K562 (cell line): ENCODE results near the gene AGAP3. TPM values are rescaled to one million over a fixed set of nuclear protein-coding genes. Genes with fewer than 3 reads are reported as not detected.

Experiments
- ATAC-seq: fragments of 200-7000 bp; cut with Tn5 transposase; 3 replicates; pipeline ENCODE4 v1.9.1; 2020; ENCODE audit warnings: moderate library complexity
- BruUV-seq: library from RNA; stranded (reverse); fragments of 400-500 nt; replicated peaks from 2 replicates; lab custom pipeline; 2021; lab: Mats Ljungman, UMichigan
- CTCF ChIA-PET: fragments of 300-600 bp; formaldehyde crosslinking; extraction: SDS; loops from one replicate; lab custom pipeline; 2021; ENCODE audit warnings: low intra/inter-chr PET ratio; lab: Yijun Ruan, JAX
- POLR2A ChIA-PET: fragments of 300-600, 350-650 bp; sonication (Branson Sonifier 250); formaldehyde crosslinking; extraction: SDS; loops from one replicate; lab custom pipeline; 2021; ENCODE audit warnings: antibody characterized with exemption, inconsistent platforms; lab: Yijun Ruan, JAX
- DNase-seq, 4 experiments: peaks; one replicate each; pipeline versions ENCODE4 v3.0.0 to v3.0.0-alpha.2; 2011 to 2018; ENCODE audit warnings: low spot score in 3 of 4, mixed read lengths in 3 of 4; ENCODE audit errors: extremely low read depth in 1 of 4
- FAIRE-seq: peaks from 2 replicates; lab custom pipeline; 2011; peaks lifted over from hg19 to GRCh38; lab: Jason Lieb, UNC
- H2AFZ ChIP-seq: 2 replicates; pipeline ENCODE4 v1.6.0; 2011; ENCODE audit warnings: low read depth, low read length, control low read depth, inconsistent platforms
- H3K27ac ChIP-seq: fragments of 200-600 bp; 3 replicates; pipeline ENCODE4 v1.8.0; 2011; ENCODE audit warnings: low read depth, mild to moderate bottlenecking, control low read depth, inconsistent platforms, low read length, moderate library complexity, mixed read lengths; ENCODE audit errors: extremely low read depth
- H3K27me3 ChIP-seq, 2 experiments: fragments of 300-600 bp in 1 of 2; 2 replicates in 1 of 2; 3 replicates in 1 of 2; pipeline versions ENCODE4 v1.6.0 to v1.8.0; 2011; ENCODE audit warnings: inconsistent platforms in 2 of 2, low read length in 2 of 2, mild to moderate bottlenecking in 1 of 2, mixed read lengths in 1 of 2, moderate library complexity in 1 of 2; ENCODE audit not compliant: control insufficient read depth in 2 of 2, insufficient read depth in 2 of 2
- H3K36me3 ChIP-seq: fragments of 300-600 bp; 3 replicates; pipeline ENCODE4 v1.8.0; 2011; ENCODE audit warnings: mild to moderate bottlenecking, low read length, inconsistent platforms; ENCODE audit not compliant: control insufficient read depth, insufficient read depth
- H3K4me1 ChIP-seq, 2 experiments: fragments of 200-600 bp in 1 of 2; replicated peaks in 1 of 2; 2 replicates in 1 of 2; 3 replicates in 1 of 2; pipeline versions ENCODE4 v1.5.1 to v1.8.0; 2011; ENCODE audit warnings: inconsistent platforms in 2 of 2, low read length in 2 of 2, mild to moderate bottlenecking in 1 of 2, mixed read lengths in 1 of 2, moderate library complexity in 1 of 2; ENCODE audit not compliant: control insufficient read depth in 2 of 2, insufficient read depth in 2 of 2
- H3K4me2 ChIP-seq: 2 replicates; pipeline ENCODE4 v1.6.1; 2011; ENCODE audit warnings: low read length, control low read depth, inconsistent platforms, mixed read lengths; ENCODE audit not compliant: insufficient read depth
- H3K4me3 ChIP-seq: fragments of 200-600 bp; sonication (generic), shearing (Covaris generic); 2 replicates; pipeline ENCODE4 v1.5.1; 2016; ENCODE audit warnings: control low read depth, inconsistent platforms
- H3K79me2 ChIP-seq: fragments of 200-600 bp; 3 replicates; pipeline ENCODE4 v1.8.0; 2011; ENCODE audit warnings: low read length, inconsistent platforms; ENCODE audit not compliant: control insufficient read depth, insufficient read depth
- H3K9ac ChIP-seq, 2 experiments: 2 replicates each; pipeline versions ENCODE4 v1.6.0 to v1.6.1; 2011; ENCODE audit warnings: low read depth in 2 of 2, low read length in 2 of 2, control low read depth in 1 of 2, inconsistent platforms in 1 of 2, mild to moderate bottlenecking in 1 of 2, mixed read lengths in 1 of 2; ENCODE audit not compliant: insufficient read depth in 1 of 2
- H3K9me1 ChIP-seq: one replicate; pipeline ENCODE4 v1.6.0; 2011; ENCODE audit warnings: inconsistent platforms, mild to moderate bottlenecking, low read length, moderate library complexity; ENCODE audit not compliant: control insufficient read depth, insufficient read depth
- H3K9me3 ChIP-seq: replicated peaks from 2 replicates; pipeline ENCODE4 v1.5.1; 2011; ENCODE audit warnings: low read depth, low read length, inconsistent platforms; ENCODE audit not compliant: control insufficient read depth, insufficient read depth
- H4K20me1 ChIP-seq: replicated peaks from 2 replicates; pipeline ENCODE4 v1.6.1; 2011; ENCODE audit warnings: low read length, inconsistent platforms, mixed read lengths; ENCODE audit not compliant: control insufficient read depth, insufficient read depth
- CSDE1 ChIP-seq, 2 experiments: fragments of 450-650 bp; IDR thresholded peaks; 2 replicates each; pipeline ENCODE4 v1.6.1; 2016; ENCODE audit warnings: mild to moderate bottlenecking in 1 of 2
- CXXC5 ChIP-seq: fragments of 250-450 bp; sonication (Bioruptor Pico); IDR thresholded peaks from 2 replicates; pipeline ENCODE4 v1.8.0; 2022; ENCODE audit warnings: inconsistent platforms, mild to moderate bottlenecking, moderate library complexity
- FOXM1 ChIP-seq, 2 experiments: fragments of 450-650 bp in 1 of 2; sonication (generic) in 1 of 2; formaldehyde crosslinking in 1 of 2; IDR thresholded peaks; 2 replicates each; pipeline versions ENCODE4 v1.6.1 to v1.9.0; 2017 to 2022; ENCODE audit warnings: low read depth in 2 of 2, mild to moderate bottlenecking in 2 of 2, missing genetic modification reagents in 1 of 2, moderate library complexity in 1 of 2
- L3MBTL2 ChIP-seq: fragments of 450-650 bp; IDR thresholded peaks from 2 replicates; pipeline ENCODE4 v1.6.1; 2016; ENCODE audit warnings: mild to moderate bottlenecking, moderate library complexity
- MCM3 ChIP-seq: fragments of 450-650 bp; IDR thresholded peaks from 2 replicates; pipeline ENCODE4 v1.6.1; 2016
- MTA1 ChIP-seq: fragments of 450-650 bp; IDR thresholded peaks from 2 replicates; pipeline ENCODE4 v1.6.1; 2017; ENCODE audit warnings: borderline replicate concordance
- MXI1 ChIP-seq: IDR thresholded peaks from 2 replicates; pipeline ENCODE4 v1.6.1; 2011; ENCODE audit warnings: low read depth, mild to moderate bottlenecking, improper control_type of control experiment, low read length
- NR4A1 ChIP-seq, 2 experiments: fragments of 250-450 bp in 1 of 2; fragments of 450-650 bp in 1 of 2; sonication (Bioruptor Pico) in 1 of 2; IDR thresholded peaks; 2 replicates each; pipeline versions ENCODE4 v1.4.0 to v1.6.1; 2016 to 2020; ENCODE audit warnings: mild to moderate bottlenecking in 2 of 2, missing compliant biosample characterization in 1 of 2, missing genetic modification characterization in 1 of 2, moderate library complexity in 1 of 2
- OTX1 ChIP-seq: fragments of 450-650 bp; formaldehyde crosslinking; IDR thresholded peaks from 2 replicates; pipeline ENCODE4 v1.4.0; 2022; ENCODE audit warnings: mild to moderate bottlenecking
- PHTF2 ChIP-seq: fragments of 250-450 bp; sonication (Bioruptor Pico); IDR thresholded peaks from 2 replicates; pipeline ENCODE4 v1.5.0; 2021; ENCODE audit warnings: mild to moderate bottlenecking
- POLR2A ChIP-seq: fragments of 450-650 bp; conservative IDR thresholded peaks from 2 replicates; pipeline ENCODE4 v1.6.1; 2016
- PTBP1 ChIP-seq: fragments of 200-400 bp; formaldehyde crosslinking; IDR thresholded peaks from 2 replicates; pipeline ENCODE4 v1.6.1; 2017; ENCODE audit warnings: low read depth, low read length
- RNF2 ChIP-seq: sonication (generic); IDR thresholded peaks from 2 replicates; pipeline ENCODE4 v1.6.1; 2016
- WGBS: fragments of 100-300 bp; shearing (Covaris generic); methylation state at CpG from one replicate; pipeline ENCODE4 v1.1.6; 2016; ENCODE audit warnings: low coverage, mixed read lengths; ENCODE audit not compliant: insufficient coverage; ENCODE audit errors: missing lambda C conversion rate; 5-methylcytosine and 5-hydroxymethylcytosine counted together
- in situ Hi-C: fragments of 300-500 bp; cut with MboI; formaldehyde crosslinking; loops from 4 replicates; pipeline ENCODE4 v1.15.0; 2018; ENCODE audit warnings: inconsistent platforms, mixed read lengths
- intact Hi-C: fragments of 100-400 bp; cut with micrococcal nuclease; formaldehyde crosslinking; loops from 2 replicates; pipeline ENCODE4 v1.14.2; 2022
- polyA plus RNA-seq, 8 experiments: library from polyadenylated mRNA; depleted of rRNA in 4 of 8; stranded (reverse) in 5 of 8; unstranded in 3 of 8; fragments of >200 nt; fragmentation: Nextera tagmentation in 2 of 8; fragmentation: Illumina TruSeq in 1 of 8; extraction: Ambion mirVana in 2 of 8; extraction: Trizol in 1 of 8; gene quantifications; 2 replicates each; pipeline versions ENCODE4 v1.2.1 to v1.2.3, GENCODE V29; 2011 to 2014; ENCODE audit warnings: inconsistent platforms in 1 of 8, missing spikeins in 1 of 8
- total RNA-seq, 7 experiments: library from RNA; depleted of rRNA in 6 of 7; stranded (reverse); fragments of >200 nt in 6 of 7; fragmentation: Illumina TruSeq in 2 of 7; extraction: Trizol in 2 of 7; gene quantifications; 2 replicates each; pipeline versions ENCODE4 v1.2.1 to v1.2.3, GENCODE V29; 2011 to 2021; ENCODE audit warnings: low replicate concordance in 1 of 7
- TF ChIP-seq, protein P1 (sequence below): sonication (generic); formaldehyde crosslinking; IDR thresholded peaks from 2 replicates; pipeline ENCODE4 v1.8.0; 2022; ENCODE audit warnings: mild to moderate bottlenecking, low read depth, missing genetic modification reagents
- TF ChIP-seq, protein P2 (sequence below): fragments of 450-650 bp; IDR thresholded peaks from 2 replicates; pipeline ENCODE4 v1.6.1; 2016; ENCODE audit warnings: borderline replicate concordance
- TF ChIP-seq, protein P3 (sequence below): fragments of 450-650 bp; IDR thresholded peaks from 2 replicates; pipeline ENCODE4 v1.6.1; 2016

The AGAP3 gene
- total and polyA plus RNA-seq, 9 of the 15 experiments (the other 6 are each of a cell fraction or from before 2014, with no cell fraction given): 3.4 to 208 (median 62.2) TPM

DNA sequence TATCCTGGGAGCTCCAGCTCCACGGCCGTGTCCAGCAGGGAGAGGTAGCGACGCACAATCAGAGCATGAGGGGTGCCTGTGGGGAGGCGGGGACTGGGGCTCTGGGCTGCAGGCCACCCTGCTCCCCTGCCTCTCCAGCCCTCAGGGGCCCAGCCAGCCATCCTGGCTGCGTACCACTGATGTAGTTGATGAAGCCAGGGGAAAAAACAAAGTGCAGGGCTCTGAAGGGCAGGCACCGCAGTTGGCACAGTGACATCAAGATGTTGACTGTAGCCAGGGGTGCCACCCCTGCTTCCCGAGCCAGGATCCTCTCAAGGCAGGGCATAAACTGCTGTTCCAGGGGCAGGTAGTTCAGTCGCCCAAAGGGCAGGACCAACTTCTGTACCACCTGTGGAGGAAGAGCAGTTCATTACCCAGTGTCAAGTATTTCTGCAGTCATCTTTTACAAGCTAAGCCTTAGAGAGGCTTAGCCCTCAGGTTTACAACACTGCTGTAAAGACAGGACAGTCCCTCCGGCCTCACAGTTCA, 8.5 kb upstream of the AGAP3 start (continued):
- TF ChIP-seq, protein P1, sequence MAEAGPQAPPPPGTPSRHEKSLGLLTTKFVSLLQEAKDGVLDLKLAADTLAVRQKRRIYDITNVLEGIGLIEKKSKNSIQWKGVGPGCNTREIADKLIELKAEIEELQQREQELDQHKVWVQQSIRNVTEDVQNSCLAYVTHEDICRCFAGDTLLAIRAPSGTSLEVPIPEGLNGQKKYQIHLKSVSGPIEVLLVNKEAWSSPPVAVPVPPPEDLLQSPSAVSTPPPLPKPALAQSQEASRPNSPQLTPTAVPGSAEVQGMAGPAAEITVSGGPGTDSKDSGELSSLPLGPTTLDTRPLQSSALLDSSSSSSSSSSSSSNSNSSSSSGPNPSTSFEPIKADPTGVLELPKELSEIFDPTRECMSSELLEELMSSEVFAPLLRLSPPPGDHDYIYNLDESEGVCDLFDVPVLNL (CRISPR knock-in tag): no peak

DNA sequence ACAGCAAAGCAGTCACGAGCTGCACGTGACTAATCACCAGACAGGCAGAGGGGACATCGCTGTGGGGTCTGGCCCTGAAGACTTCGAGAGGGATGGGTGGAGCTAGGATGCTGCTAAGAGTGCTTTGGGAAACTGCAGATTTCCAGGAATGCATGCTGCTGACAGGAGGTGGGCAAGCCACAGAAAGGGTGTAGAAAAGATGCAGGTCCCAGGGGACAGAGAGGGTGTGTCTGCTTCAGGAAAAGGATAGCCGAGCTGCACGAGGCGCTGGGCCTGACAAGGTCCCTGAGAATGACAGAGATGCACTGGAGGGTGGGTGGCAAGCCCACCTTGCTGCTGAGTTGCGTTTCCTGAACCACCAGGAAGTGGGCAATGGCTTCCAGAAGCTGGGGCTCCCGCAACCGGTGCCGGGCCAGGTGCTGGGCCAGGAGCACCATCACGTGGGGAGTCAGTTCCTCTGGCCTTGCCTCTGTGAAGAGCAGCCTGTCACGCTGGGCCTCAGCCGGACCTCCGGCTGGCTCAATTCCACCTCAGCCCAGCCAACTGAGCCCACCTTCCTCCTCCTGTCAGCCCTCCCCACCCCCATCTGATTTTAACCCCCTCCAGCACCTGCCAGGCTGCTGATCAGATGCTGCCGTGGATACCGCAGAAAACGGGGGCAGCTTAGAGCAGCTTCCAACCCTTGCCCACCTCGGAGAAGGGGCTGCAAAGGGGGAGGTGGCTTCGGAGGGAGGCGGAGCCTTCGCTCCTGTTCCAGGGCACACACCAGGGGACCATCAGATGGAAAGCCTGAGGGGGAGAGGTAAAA, 7.8 kb upstream of the AGAP3 start:
- Histone ChIP-seq H3K9ac (peak overlapping the region in 1 of 2 experiments; percentile 84; a peak in 2 of 4 replicates), H3K4me2 (peak overlapping the region; percentile 97; the same call in 1 of the 2 replicates)
- TF ChIP-seq L3MBTL2 (0 out of 2 replicates have a peak, but pooled peaks have one; percentile 10), NR4A1 (CRISPR knock-in tag; IDR thresholded peaks at IDR 0.05) (0 out of 2 replicates have a peak, but pooled peaks have one; percentile 36), NR4A1 (tag; IDR thresholded peaks at IDR 0.05) (no peak), CSDE1 (IDR thresholded peaks at IDR 0.05) (no peak), CXXC5 (CRISPR knock-in tag) (peak; percentile 51), MCM3 (no peak), PHTF2 (0 out of 2 replicates have a peak, but pooled peaks have one; percentile 5), FOXM1 (IDR thresholded peaks at IDR 0.05; ENCODE audit: low read depth) (no peak), FOXM1 (CRISPR knock-in tag; IDR thresholded peaks at IDR 0.05; ENCODE audit: low read depth) (no peak), POLR2A (peak; percentile 53), MTA1 (no peak), OTX1 (0 out of 2 replicates have a peak, but pooled peaks have one; percentile 13), MXI1 (no peak), PTBP1 (no peak), RNF2 (no peak)
- TF ChIP-seq, protein P2, sequence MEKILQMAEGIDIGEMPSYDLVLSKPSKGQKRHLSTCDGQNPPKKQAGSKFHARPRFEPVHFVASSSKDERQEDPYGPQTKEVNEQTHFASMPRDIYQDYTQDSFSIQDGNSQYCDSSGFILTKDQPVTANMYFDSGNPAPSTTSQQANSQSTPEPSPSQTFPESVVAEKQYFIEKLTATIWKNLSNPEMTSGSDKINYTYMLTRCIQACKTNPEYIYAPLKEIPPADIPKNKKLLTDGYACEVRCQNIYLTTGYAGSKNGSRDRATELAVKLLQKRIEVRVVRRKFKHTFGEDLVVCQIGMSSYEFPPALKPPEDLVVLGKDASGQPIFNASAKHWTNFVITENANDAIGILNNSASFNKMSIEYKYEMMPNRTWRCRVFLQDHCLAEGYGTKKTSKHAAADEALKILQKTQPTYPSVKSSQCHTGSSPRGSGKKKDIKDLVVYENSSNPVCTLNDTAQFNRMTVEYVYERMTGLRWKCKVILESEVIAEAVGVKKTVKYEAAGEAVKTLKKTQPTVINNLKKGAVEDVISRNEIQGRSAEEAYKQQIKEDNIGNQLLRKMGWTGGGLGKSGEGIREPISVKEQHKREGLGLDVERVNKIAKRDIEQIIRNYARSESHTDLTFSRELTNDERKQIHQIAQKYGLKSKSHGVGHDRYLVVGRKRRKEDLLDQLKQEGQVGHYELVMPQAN: peak; percentile 60; the same call in 1 of the 2 replicates
- TF ChIP-seq, protein P3, sequence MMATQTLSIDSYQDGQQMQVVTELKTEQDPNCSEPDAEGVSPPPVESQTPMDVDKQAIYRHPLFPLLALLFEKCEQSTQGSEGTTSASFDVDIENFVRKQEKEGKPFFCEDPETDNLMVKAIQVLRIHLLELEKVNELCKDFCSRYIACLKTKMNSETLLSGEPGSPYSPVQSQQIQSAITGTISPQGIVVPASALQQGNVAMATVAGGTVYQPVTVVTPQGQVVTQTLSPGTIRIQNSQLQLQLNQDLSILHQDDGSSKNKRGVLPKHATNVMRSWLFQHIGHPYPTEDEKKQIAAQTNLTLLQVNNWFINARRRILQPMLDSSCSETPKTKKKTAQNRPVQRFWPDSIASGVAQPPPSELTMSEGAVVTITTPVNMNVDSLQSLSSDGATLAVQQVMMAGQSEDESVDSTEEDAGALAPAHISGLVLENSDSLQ: peak; percentile 41

More for the DNA sequence above, 7.8 kb upstream of the AGAP3 start:
- intact Hi-C loops: no loop called here
- Histone ChIP-seq H3K9me1 (no peaks in the 10 kb centered on the region), H3K27me3 (no peaks in the 10 kb centered on the region), H3K36me3 (peaks cover 73% of the 10 kb centered on the region), H3K9me3 (no peaks in the 10 kb centered on the region), H4K20me1 (peaks cover 5% of the 10 kb centered on the region), H3K4me3 (no peak overlapping the region), H3K79me2 (peaks cover 46% of the 10 kb centered on the region), H3K27ac (peak overlapping the region; percentile 1; the same call in 1 of the 3 replicates), H2AFZ (no peak overlapping the region), H3K4me1 (peaks cover 32 to 87% of the 10 kb centered on the region in 2 experiments)
- DNase-seq (peak in 1 of 4 experiments; percentile 73), ATAC-seq (no peak), FAIRE-seq (no peak)
- POLR2A ChIA-PET: interaction anchor here (0.6 to 2.8 kb wide), 9 partner anchors 10 to 110 kb away, joined by 3 to 18 read pairs (median 4); partner anchors contain the start of gene ASIC3
- BruUV-seq: no TSS peak
- WGBS: 58% methylated on average over 22 of the region's 22 CpGs
- CTCF ChIA-PET: no interaction called here
- in situ Hi-C loops: no loop called here
